ENCODE data around the gene CA12.

GRCh38 chr15:63401078-63401477, 19.4 kb upstream of the CA12 start:
- TF ChIP-seq, protein P1, sequence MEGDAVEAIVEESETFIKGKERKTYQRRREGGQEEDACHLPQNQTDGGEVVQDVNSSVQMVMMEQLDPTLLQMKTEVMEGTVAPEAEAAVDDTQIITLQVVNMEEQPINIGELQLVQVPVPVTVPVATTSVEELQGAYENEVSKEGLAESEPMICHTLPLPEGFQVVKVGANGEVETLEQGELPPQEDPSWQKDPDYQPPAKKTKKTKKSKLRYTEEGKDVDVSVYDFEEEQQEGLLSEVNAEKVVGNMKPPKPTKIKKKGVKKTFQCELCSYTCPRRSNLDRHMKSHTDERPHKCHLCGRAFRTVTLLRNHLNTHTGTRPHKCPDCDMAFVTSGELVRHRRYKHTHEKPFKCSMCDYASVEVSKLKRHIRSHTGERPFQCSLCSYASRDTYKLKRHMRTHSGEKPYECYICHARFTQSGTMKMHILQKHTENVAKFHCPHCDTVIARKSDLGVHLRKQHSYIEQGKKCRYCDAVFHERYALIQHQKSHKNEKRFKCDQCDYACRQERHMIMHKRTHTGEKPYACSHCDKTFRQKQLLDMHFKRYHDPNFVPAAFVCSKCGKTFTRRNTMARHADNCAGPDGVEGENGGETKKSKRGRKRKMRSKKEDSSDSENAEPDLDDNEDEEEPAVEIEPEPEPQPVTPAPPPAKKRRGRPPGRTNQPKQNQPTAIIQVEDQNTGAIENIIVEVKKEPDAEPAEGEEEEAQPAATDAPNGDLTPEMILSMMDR (IDR thresholded peaks at IDR 0.05; ENCODE audit: borderline replicate concordance, extremely low read depth, low read length, poor library complexity, severe bottlenecking) = no peak
- TF ChIP-seq EZH2 (IDR thresholded peaks at IDR 0.05; ENCODE audit: borderline replicate concordance, low read depth, low read length, severe bottlenecking) = no peak

All from DND-41 (cell line).